HepG2 (cell line): ENCODE measurements around the gene ACP7.

Experiments
- ASH2L ChIP-seq: fragments of 300-600, 200-600 bp; sonication (generic); IDR thresholded peaks from 2 replicates; pipeline ENCODE4 v1.7.0; 2017; ENCODE audit warnings: low read depth, mild to moderate bottlenecking, moderate library complexity, mixed read lengths, low read length; ENCODE audit not compliant: insufficient read length
- BCL6 ChIP-seq: IDR thresholded peaks from 2 replicates; pipeline ENCODE4 v1.6.1; 2016; ENCODE audit warnings: missing genetic modification reagents, missing compliant biosample characterization
- GABPB1 ChIP-seq: IDR thresholded peaks from 2 replicates; pipeline ENCODE4 v1.6.1; 2016; ENCODE audit warnings: mild to moderate bottlenecking, missing genetic modification reagents, moderate library complexity, missing compliant biosample characterization
- KDM5A ChIP-seq: fragments of 200-600 bp; sonication (generic); IDR thresholded peaks from 2 replicates; pipeline ENCODE4 v1.7.0; 2018; ENCODE audit warnings: antibody characterized with exemption, mild to moderate bottlenecking, low read length, borderline replicate concordance
- MEIS1 ChIP-seq: sonication (generic); formaldehyde crosslinking; IDR thresholded peaks from 2 replicates; pipeline ENCODE4 v1.9.0; 2021; ENCODE audit warnings: mild to moderate bottlenecking, missing genetic modification reagents, moderate library complexity, borderline replicate concordance
- MZF1 ChIP-seq: sonication (generic); formaldehyde crosslinking; IDR thresholded peaks from 2 replicates; pipeline ENCODE4 v1.8.1; 2023; ENCODE audit warnings: mild to moderate bottlenecking, missing genetic modification reagents, borderline replicate concordance
- PBX3 ChIP-seq: sonication (generic); formaldehyde crosslinking; IDR thresholded peaks from 2 replicates; pipeline ENCODE4 v1.8.1; 2023; ENCODE audit warnings: missing genetic modification reagents, inconsistent platforms, borderline replicate concordance
- SETDB1 ChIP-seq: sonication (generic); formaldehyde crosslinking; IDR thresholded peaks from 2 replicates; pipeline ENCODE4 v1.5.1; 2020; ENCODE audit warnings: missing genetic modification reagents, mild to moderate bottlenecking, borderline replicate concordance
- XBP1 ChIP-seq: sonication (generic); formaldehyde crosslinking; IDR thresholded peaks from 2 replicates; pipeline ENCODE4 v1.5.0; 2020; ENCODE audit warnings: missing genetic modification reagents
- ZNF10 ChIP-seq: sonication (generic); formaldehyde crosslinking; IDR thresholded peaks from 2 replicates; pipeline ENCODE4 v1.4.0; 2020; ENCODE audit warnings: mild to moderate bottlenecking, low read depth, missing genetic modification reagents, borderline replicate concordance
- ZNF431 ChIP-seq: sonication (generic); formaldehyde crosslinking; IDR thresholded peaks from 2 replicates; pipeline ENCODE4 v1.9.0; 2022; ENCODE audit warnings: missing genetic modification reagents, low read depth, mild to moderate bottlenecking, borderline replicate concordance
- ZNF768 ChIP-seq: sonication (generic); formaldehyde crosslinking; IDR thresholded peaks from 2 replicates; pipeline ENCODE4 v1.4.0; 2020; ENCODE audit warnings: missing genetic modification reagents
- ZNF772 ChIP-seq: sonication (generic); formaldehyde crosslinking; IDR thresholded peaks from 2 replicates; pipeline ENCODE4 v1.5.0; 2020; ENCODE audit warnings: mild to moderate bottlenecking, missing genetic modification reagents

GRCh38 chr19:39146091-39146490 is 61.9 kb downstream of the ACP7 start:
- no peak for TF ChIP-seq ZNF768 (CRISPR knock-in tag)
- TF ChIP-seq ZNF431 = no peak
- TF ChIP-seq XBP1 (CRISPR knock-in tag) = no peak
- TF ChIP-seq PBX3 (CRISPR knock-in tag) = no peak
- no peak for TF ChIP-seq MZF1 (CRISPR knock-in tag)
- no peak for TF ChIP-seq KDM5A
- TF ChIP-seq BCL6 (CRISPR knock-in tag) = no peak
- TF ChIP-seq GABPB1 (CRISPR knock-in tag) = no peak
- no peak for TF ChIP-seq ZNF10
- no peak for TF ChIP-seq ASH2L
- TF ChIP-seq SETDB1 (CRISPR knock-in tag) = no peak
- TF ChIP-seq ZNF772 (CRISPR knock-in tag) = no peak
- TF ChIP-seq MEIS1 (CRISPR knock-in tag) = no peak
